ENCODE data around the gene DUOX1. TPM values are rescaled to one million over a fixed set of nuclear protein-coding genes. Genes with fewer than 3 reads are reported as not detected.

The DUOX1 gene
- total and polyA plus RNA-seq, 4 donors: 0.02 to 0.94 (median 0.08) TPM; not detected in 1

DNA sequence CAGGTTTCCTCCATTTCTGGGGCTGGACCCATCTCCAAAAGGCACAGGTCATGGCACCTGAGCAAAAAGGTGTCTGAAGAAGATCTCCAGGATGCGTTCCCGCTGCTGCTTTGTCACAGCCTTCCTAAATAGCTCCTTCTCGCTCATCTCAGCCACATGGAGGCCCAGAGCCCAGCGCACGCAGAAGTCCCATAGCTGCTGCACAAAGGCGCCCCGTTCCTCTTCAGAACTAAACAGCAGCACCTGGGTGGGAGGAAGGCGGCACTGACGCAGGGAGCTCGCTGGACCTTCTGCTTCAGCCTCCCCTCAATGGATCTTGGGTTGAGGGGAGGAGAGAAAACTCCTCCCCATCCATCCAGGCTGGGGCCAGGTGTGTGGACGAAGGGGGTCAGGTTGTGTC is 24.2 kb upstream of the DUOX1 start:
- TF ChIP-seq, protein P1, sequence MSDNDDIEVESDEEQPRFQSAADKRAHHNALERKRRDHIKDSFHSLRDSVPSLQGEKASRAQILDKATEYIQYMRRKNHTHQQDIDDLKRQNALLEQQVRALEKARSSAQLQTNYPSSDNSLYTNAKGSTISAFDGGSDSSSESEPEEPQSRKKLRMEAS (IDR thresholded peaks at IDR 0.05): no peak
- no peak for TF ChIP-seq RAD21 (IDR thresholded peaks at IDR 0.05)
- TF ChIP-seq, protein P2, sequence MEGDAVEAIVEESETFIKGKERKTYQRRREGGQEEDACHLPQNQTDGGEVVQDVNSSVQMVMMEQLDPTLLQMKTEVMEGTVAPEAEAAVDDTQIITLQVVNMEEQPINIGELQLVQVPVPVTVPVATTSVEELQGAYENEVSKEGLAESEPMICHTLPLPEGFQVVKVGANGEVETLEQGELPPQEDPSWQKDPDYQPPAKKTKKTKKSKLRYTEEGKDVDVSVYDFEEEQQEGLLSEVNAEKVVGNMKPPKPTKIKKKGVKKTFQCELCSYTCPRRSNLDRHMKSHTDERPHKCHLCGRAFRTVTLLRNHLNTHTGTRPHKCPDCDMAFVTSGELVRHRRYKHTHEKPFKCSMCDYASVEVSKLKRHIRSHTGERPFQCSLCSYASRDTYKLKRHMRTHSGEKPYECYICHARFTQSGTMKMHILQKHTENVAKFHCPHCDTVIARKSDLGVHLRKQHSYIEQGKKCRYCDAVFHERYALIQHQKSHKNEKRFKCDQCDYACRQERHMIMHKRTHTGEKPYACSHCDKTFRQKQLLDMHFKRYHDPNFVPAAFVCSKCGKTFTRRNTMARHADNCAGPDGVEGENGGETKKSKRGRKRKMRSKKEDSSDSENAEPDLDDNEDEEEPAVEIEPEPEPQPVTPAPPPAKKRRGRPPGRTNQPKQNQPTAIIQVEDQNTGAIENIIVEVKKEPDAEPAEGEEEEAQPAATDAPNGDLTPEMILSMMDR (IDR thresholded peaks at IDR 0.05; ENCODE audit: low read depth, low read length, missing input control): no peak
- TF ChIP-seq RXRA (IDR thresholded peaks at IDR 0.05): no peak
- WGBS: 96% methylated on average over 11 of the region's 11 CpGs
- no peak for DNase-seq (ENCODE audit: low spot score)

DNA sequence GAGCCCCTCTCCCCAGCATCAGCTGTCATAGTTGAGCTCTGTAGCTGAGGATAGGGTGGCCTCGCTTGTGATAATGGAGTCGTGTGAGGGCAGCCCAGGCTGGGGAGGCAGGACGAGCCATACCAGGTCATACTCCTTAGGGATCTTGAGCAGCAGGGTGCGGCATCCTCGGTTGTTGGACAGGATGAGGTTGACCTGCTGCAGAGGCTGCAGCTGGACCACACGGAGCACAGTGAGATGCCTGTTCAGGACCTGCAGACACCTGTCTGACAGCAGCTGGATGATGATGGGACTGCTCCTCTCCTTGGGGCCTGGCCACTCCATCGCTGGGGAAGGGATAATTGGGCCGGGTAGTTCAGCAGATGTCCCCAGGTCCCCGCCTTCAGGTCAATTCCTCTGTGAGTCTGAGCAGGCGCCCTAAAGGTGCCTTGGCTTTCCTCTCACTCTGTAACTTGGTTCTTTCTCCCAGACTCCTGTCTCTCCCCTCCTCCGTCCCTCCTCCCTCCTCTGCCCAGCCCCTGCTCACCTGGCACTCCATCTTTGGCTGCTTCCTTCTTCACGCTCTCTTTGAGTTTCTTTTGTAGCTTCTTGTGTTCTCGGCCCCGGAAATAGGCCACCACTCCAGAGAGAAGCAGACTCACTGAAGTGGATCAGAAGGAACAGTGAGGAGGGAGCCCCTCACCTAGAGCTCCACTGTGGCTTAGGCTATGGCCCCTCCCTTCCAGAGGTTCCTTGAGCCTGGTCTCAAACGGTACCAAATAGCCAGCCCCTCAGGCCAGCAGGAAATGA is 23.6 kb upstream of the DUOX1 start:
- Histone ChIP-seq H3K27me3 (ENCODE audit: control insufficient read depth in 4 of 4, insufficient read depth in 4 of 4, low read length in 3 of 4) (peaks cover 0 to 3% (median 1%) of the 10 kb centered on the region in 4 donors), H3K27ac (ENCODE audit: low read depth in 1 of 2, low read length in 2 of 2) (no peak overlapping the region), H3K4me1 (ENCODE audit: control insufficient read depth in 4 of 4, insufficient read depth in 4 of 4, low read length in 3 of 4) (no peaks in the 10 kb centered on the region), H3K4me3 (ENCODE audit: low read depth in 1 of 3, low read length in 3 of 3) (no peak overlapping the region), H3K36me3 (ENCODE audit: control insufficient read depth in 4 of 4, insufficient read depth in 3 of 4, low read depth in 1 of 4, low read length in 3 of 4) (no peaks in the 10 kb centered on the region), H3K9me3 (ENCODE audit: control insufficient read depth in 4 of 4, low read length in 3 of 4) (no peaks in the 10 kb centered on the region), H3K9ac (ENCODE audit: low read depth in 1 of 2, low read length in 2 of 2) (no peak overlapping the region)
- 80% methylated on average over 15 of the region's 15 CpGs for WGBS
- no peak for DNase-seq (ENCODE audit: low spot score)
- TF ChIP-seq, protein P3, sequence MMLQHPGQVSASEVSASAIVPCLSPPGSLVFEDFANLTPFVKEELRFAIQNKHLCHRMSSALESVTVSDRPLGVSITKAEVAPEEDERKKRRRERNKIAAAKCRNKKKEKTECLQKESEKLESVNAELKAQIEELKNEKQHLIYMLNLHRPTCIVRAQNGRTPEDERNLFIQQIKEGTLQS (IDR thresholded peaks at IDR 0.05): no peak
- TF ChIP-seq FOXA1 (IDR thresholded peaks at IDR 0.05) (no peak), HNF4G (IDR thresholded peaks at IDR 0.05) (no peak), NR2F2 (IDR thresholded peaks at IDR 0.05) (no peak), RXRA (IDR thresholded peaks at IDR 0.05) (no peak), SP1 (IDR thresholded peaks at IDR 0.05) (no peak), JUND (IDR thresholded peaks at IDR 0.05) (no peak), HNF4A (conservative IDR thresholded peaks at IDR 0.05) (no peak), RAD21 (IDR thresholded peaks at IDR 0.05) (no peak), TAF1 (conservative IDR thresholded peaks at IDR 0.05) (no peak), GABPA (IDR thresholded peaks at IDR 0.05 in 1 of 2, conservative IDR thresholded peaks at IDR 0.05 in 1 of 2) (no peak), FOXA2 (IDR thresholded peaks at IDR 0.05) (no peak)
- TF ChIP-seq, protein P4, sequence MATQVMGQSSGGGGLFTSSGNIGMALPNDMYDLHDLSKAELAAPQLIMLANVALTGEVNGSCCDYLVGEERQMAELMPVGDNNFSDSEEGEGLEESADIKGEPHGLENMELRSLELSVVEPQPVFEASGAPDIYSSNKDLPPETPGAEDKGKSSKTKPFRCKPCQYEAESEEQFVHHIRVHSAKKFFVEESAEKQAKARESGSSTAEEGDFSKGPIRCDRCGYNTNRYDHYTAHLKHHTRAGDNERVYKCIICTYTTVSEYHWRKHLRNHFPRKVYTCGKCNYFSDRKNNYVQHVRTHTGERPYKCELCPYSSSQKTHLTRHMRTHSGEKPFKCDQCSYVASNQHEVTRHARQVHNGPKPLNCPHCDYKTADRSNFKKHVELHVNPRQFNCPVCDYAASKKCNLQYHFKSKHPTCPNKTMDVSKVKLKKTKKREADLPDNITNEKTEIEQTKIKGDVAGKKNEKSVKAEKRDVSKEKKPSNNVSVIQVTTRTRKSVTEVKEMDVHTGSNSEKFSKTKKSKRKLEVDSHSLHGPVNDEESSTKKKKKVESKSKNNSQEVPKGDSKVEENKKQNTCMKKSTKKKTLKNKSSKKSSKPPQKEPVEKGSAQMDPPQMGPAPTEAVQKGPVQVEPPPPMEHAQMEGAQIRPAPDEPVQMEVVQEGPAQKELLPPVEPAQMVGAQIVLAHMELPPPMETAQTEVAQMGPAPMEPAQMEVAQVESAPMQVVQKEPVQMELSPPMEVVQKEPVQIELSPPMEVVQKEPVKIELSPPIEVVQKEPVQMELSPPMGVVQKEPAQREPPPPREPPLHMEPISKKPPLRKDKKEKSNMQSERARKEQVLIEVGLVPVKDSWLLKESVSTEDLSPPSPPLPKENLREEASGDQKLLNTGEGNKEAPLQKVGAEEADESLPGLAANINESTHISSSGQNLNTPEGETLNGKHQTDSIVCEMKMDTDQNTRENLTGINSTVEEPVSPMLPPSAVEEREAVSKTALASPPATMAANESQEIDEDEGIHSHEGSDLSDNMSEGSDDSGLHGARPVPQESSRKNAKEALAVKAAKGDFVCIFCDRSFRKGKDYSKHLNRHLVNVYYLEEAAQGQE (IDR thresholded peaks at IDR 0.05): no peak
- TF ChIP-seq, protein P5, sequence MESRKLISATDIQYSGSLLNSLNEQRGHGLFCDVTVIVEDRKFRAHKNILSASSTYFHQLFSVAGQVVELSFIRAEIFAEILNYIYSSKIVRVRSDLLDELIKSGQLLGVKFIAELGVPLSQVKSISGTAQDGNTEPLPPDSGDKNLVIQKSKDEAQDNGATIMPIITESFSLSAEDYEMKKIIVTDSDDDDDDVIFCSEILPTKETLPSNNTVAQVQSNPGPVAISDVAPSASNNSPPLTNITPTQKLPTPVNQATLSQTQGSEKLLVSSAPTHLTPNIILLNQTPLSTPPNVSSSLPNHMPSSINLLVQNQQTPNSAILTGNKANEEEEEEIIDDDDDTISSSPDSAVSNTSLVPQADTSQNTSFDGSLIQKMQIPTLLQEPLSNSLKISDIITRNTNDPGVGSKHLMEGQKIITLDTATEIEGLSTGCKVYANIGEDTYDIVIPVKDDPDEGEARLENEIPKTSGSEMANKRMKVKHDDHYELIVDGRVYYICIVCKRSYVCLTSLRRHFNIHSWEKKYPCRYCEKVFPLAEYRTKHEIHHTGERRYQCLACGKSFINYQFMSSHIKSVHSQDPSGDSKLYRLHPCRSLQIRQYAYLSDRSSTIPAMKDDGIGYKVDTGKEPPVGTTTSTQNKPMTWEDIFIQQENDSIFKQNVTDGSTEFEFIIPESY (IDR thresholded peaks at IDR 0.05): no peak
- TF ChIP-seq, protein P2 (IDR thresholded peaks at IDR 0.05; ENCODE audit: low read depth, low read length, missing input control): no peak
- TF ChIP-seq, protein P1 (IDR thresholded peaks at IDR 0.05): no peak

More for the DNA sequence above, 24.2 kb upstream of the DUOX1 start:
- H3K4me1 ChIP-seq (ENCODE audit: control insufficient read depth in 4 of 4, insufficient read depth in 4 of 4, low read length in 3 of 4): no peaks in the 10 kb centered on the region
- no peak overlapping the region for H3K27ac ChIP-seq (ENCODE audit: low read depth in 1 of 2, low read length in 2 of 2)
- no peak overlapping the region for H3K4me3 ChIP-seq (ENCODE audit: low read depth in 1 of 3, low read length in 3 of 3)
- H3K9me3 ChIP-seq (ENCODE audit: control insufficient read depth in 4 of 4, low read length in 3 of 4): no peaks in the 10 kb centered on the region
- H3K9ac ChIP-seq (ENCODE audit: low read depth in 1 of 2, low read length in 2 of 2): no peak overlapping the region
- no peaks in the 10 kb centered on the region for H3K36me3 ChIP-seq (ENCODE audit: control insufficient read depth in 4 of 4, insufficient read depth in 3 of 4, low read depth in 1 of 4, low read length in 3 of 4)
- H3K27me3 ChIP-seq (ENCODE audit: control insufficient read depth in 4 of 4, insufficient read depth in 4 of 4, low read length in 3 of 4): peaks cover 0 to 3% (median 1%) of the 10 kb centered on the region in 4 donors
